Measurements from ENCODE around the gene PDCL3.

The PDCL3 gene

DNA sequence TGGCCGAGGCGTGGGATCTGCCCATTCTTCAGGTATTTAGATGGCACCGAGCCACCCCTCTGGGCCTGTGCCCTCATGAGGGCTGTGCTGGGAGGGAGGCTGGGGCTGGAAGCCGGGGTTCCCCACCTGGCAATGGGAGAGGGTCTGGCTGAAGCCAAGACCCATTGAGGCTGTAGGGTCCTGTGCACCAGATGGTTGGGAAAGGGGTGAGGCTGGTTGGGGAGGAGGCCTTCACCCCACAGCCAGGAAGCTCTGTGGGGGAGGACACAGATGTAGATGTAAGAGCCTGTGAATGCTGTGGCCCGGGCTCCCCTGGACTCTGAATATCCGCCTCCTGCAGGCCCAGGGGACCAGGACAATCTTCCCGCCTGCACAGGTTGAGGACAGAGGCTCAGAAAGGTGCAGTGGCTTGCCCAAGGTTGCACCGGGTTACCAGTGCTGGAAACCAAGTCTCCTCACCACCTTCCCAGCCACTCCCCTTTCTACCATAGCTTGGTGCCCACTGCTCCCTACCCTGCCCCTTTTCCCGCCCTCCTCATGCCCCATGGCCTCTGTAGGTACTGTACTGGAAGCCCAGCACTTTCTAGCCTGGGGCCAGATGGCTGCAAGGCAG, 49.7 kb downstream of the PDCL3 start:
- Mint-ChIP-seq H3K4me3 (no peak overlapping the region), H3K9me3 (no peaks in the 10 kb centered on the region), H3K27me3 (no peaks in the 10 kb centered on the region), H3K36me3 (ENCODE audit: low read depth) (no peaks in the 10 kb centered on the region), H3K4me1 (ENCODE audit: low read depth) (peaks cover 8% of the 10 kb centered on the region), H3K27ac (no peak overlapping the region)
- DNase-seq, result no peak

DNA sequence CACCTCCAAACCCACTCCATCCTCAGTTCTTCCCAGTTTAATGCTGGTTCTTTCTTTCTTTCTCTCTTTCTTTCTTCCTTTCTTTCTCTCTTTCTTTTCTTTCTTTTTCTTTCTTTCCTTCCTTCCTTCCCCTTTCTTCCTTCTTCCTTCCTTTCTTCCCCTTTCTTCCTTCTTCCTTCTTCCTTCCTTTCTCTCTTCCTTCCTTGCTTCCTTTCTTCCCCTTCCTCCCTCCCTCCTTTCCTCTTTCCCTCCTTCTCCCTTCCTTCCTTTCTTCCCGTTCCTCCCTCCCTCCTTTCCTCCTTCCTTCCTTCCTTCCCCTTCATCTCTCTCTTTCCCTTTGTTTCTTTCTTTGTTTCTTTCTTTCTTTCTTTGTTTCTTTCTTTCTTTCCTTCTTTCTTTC, 50.9 kb downstream of the PDCL3 start:
- Mint-ChIP-seq H3K36me3 (ENCODE audit: low read depth) (no peaks in the 10 kb centered on the region), H3K4me3 (no peak overlapping the region), H3K27ac (no peak overlapping the region), H3K9me3 (no peaks in the 10 kb centered on the region), H3K4me1 (ENCODE audit: low read depth) (peaks cover 8% of the 10 kb centered on the region), H3K27me3 (no peaks in the 10 kb centered on the region)
- DNase-seq, result no peak

DNA sequence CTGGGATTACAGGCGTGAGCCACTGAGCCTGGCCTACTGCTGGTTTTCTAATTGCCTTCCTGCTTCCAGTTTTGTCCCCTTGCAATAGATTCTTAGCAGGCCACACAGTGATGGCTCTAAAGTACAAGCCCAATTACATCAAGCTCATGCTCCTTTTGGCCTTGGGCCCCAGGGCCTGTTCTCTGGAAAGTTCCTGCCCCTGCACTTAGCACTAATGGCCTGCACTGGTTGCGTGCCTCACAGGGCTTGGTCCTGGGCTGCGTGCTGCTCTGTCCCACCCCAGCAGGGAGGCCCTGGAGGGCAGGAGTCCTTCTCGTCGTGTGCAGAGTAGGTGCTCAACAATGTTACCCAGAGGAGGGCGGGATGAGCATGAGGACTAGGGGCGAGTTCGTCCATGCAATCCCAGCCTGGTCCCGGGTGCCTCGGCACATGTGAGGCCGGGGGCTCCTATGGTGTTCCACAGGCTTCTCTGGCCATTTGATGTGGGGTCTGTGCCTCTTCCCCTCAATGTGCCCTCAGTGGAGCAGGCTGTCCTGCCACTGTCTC, 51.7 kb downstream of the PDCL3 start:
- Mint-ChIP-seq H3K4me1 (ENCODE audit: low read depth) (peaks cover 8% of the 10 kb centered on the region), H3K27ac (no peak overlapping the region), H3K4me3 (no peak overlapping the region), H3K27me3 (no peaks in the 10 kb centered on the region), H3K36me3 (ENCODE audit: low read depth) (no peaks in the 10 kb centered on the region), H3K9me3 (no peaks in the 10 kb centered on the region)
- DNase-seq, result no peak

DNA sequence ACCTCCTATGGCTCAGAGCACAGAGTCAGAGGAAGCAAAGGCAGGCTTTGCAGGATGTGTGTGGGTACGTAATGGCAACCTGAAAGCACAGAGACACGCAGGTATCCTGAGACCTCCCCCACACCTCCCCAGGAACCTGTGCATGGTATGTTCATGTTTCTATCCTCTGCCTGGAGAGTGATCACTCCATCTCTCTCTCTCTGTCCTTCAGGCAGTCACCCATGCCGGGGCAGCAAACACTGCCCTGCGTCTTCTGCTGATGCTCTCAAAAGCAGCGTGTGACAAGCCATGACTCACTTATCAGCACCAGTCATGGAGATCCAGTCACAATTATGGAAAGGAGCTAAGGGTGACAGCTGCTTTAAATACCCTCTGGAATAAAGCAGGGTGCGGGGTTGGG, 52.7 kb downstream of the PDCL3 start:
- H3K27me3 Mint-ChIP-seq, result no peaks in the 10 kb centered on the region
- H3K9me3 Mint-ChIP-seq, result no peaks in the 10 kb centered on the region
- no peak for DNase-seq
- H3K4me1 Mint-ChIP-seq (ENCODE audit: low read depth), result peaks cover 8% of the 10 kb centered on the region
- H3K27ac Mint-ChIP-seq, result no peak overlapping the region
- H3K4me3 Mint-ChIP-seq, result no peak overlapping the region
- no peaks in the 10 kb centered on the region for H3K36me3 Mint-ChIP-seq (ENCODE audit: low read depth)

DNA sequence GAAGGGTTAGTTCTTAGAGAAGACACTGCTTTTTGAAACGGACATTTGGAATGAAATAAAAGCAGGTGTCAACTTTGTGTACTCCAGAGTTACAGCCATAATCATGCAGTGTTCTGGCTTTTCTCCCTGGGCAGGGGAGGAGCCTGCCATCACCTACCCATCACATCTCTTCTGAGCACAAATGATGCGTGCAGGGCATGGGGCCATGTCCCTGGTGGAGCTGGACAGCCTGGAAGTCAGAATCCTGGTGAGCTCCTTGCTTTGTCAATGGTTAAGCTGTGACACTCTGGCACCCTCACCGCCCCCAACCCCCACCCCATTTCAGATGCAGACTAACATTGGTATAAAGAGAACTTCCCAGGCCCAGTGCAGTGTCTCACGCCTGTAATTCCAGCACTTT, 53.1 kb downstream of the PDCL3 start:
- H3K36me3 Mint-ChIP-seq (ENCODE audit: low read depth), result no peaks in the 10 kb centered on the region
- peaks cover 8% of the 10 kb centered on the region for H3K4me1 Mint-ChIP-seq (ENCODE audit: low read depth)
- DNase-seq, result no peak

DNA sequence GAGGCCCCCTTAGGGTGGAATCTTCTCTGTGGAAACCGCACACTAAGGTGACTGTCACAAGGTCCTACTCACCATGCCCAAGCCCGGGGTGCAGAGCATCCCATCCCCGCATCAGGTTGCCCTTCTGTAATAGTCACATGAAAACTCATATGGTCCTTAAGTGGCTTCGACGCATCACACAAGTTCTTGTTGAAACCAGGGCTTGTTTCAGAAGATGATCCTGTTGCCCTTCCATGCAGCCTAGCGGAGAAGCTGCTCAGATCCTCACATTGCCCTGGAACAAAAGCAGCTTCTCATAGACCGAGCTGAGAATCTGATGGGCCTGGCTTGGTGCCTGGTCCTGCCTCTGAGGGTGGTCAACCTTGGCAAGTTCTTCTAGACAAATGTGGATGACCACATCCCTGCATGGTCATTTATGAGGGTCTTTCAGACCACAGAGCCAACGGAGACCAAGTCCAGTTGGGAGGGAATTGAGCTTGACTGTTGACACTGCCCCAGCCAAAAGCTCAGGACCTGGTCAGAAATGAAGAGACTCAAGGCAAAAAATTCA, 54.1 kb downstream of the PDCL3 start:
- no peak overlapping the region for H3K27ac Mint-ChIP-seq
- H3K27me3 Mint-ChIP-seq, result no peaks in the 10 kb centered on the region
- peaks cover 8% of the 10 kb centered on the region for H3K4me1 Mint-ChIP-seq (ENCODE audit: low read depth)
- H3K4me3 Mint-ChIP-seq, result no peak overlapping the region
- H3K36me3 Mint-ChIP-seq (ENCODE audit: low read depth), result no peaks in the 10 kb centered on the region
- no peaks in the 10 kb centered on the region for H3K9me3 Mint-ChIP-seq
- DNase-seq, result no peak

More for the DNA sequence above, 53.1 kb downstream of the PDCL3 start:
- Mint-ChIP-seq H3K9me3 (no peaks in the 10 kb centered on the region), H3K27me3 (no peaks in the 10 kb centered on the region), H3K4me3 (no peak overlapping the region), H3K27ac (no peak overlapping the region)

DNA sequence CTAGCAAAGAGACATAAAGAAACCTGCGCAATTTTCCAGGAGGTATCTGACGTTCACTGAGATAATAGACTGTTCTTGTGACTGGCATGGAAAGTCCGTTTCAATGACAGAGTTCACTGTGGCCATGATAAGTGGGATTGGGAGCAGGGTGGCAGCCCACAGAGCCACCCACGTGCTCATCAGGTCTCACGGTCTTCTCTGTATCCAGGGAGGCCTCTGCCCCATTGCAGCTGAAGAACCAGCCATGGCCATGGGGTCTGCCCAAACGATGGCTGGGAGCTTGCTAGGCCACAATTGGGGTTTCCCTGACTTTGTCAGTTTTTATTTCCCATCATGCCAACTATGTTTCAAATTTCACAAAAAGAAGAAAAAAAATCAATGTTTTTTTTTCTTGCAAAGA, 57.2 kb downstream of the PDCL3 start:
- H3K36me3 Mint-ChIP-seq (ENCODE audit: low read depth), result no peaks in the 10 kb centered on the region
- no peak overlapping the region for H3K4me3 Mint-ChIP-seq
- H3K9me3 Mint-ChIP-seq, result no peaks in the 10 kb centered on the region
- DNase-seq, result no peak
- no peaks in the 10 kb centered on the region for H3K27me3 Mint-ChIP-seq
- H3K4me1 Mint-ChIP-seq (ENCODE audit: low read depth), result peaks cover 8% of the 10 kb centered on the region
- no peak overlapping the region for H3K27ac Mint-ChIP-seq

DNA sequence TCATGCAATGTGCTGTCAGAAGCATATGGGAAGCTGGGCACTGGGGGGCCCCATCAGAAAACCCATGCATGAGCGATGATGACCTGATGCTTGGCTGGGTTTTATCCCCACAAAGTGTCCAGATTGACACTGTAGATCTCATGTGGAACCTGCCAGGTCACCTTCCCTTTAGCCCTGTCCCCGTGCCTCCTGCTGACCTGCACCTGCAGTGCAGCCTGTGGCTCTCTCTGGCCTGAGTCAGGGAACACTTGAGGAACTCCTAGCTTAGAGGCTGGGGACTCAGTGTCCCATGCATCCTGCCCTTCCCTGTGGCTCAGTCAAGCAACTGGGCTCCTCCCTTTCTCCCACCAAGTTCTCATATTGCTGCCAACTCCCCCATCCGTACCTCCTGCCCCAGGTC, 57.7 kb downstream of the PDCL3 start:
- H3K9me3 Mint-ChIP-seq, result no peaks in the 10 kb centered on the region
- no peak for DNase-seq
- no peaks in the 10 kb centered on the region for H3K36me3 Mint-ChIP-seq (ENCODE audit: low read depth)
- H3K27me3 Mint-ChIP-seq, result no peaks in the 10 kb centered on the region
- H3K4me3 Mint-ChIP-seq, result no peak overlapping the region
- peaks cover 8% of the 10 kb centered on the region for H3K4me1 Mint-ChIP-seq (ENCODE audit: low read depth)
- H3K27ac Mint-ChIP-seq, result no peak overlapping the region

DNA sequence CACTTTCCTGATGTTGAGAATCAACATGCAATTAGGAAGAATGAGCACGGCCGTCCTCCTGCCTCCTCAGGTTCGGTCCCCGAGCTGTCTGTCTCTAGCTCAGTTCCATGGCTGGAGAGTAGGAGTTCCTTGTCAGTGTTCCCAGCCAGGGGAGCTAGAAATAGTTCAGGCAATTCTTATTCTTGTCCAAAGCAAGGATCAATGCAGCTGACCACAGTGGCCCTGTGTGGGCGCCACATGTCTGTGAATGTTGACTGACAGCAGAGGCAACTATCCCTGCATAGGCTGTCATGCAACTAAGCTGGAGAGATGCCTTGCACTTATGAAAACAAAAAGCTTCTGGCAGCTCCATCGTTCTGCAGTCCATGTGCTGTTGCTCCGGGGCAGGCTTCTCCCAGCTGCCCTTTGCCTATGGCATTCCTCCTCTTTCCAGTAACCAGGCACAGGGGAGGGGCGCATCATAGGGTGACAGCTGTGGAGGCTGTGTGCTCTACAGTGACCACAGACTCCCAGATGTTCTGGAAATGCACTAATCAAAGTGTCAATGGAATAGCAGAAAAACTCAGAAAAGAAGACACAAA, 58.7 kb downstream of the PDCL3 start:
- Mint-ChIP-seq H3K27ac (no peak overlapping the region), H3K4me3 (no peak overlapping the region), H3K9me3 (no peaks in the 10 kb centered on the region), H3K4me1 (ENCODE audit: low read depth) (peaks cover 8% of the 10 kb centered on the region), H3K27me3 (no peaks in the 10 kb centered on the region), H3K36me3 (ENCODE audit: low read depth) (no peaks in the 10 kb centered on the region)
- DNase-seq, result no peak

DNA sequence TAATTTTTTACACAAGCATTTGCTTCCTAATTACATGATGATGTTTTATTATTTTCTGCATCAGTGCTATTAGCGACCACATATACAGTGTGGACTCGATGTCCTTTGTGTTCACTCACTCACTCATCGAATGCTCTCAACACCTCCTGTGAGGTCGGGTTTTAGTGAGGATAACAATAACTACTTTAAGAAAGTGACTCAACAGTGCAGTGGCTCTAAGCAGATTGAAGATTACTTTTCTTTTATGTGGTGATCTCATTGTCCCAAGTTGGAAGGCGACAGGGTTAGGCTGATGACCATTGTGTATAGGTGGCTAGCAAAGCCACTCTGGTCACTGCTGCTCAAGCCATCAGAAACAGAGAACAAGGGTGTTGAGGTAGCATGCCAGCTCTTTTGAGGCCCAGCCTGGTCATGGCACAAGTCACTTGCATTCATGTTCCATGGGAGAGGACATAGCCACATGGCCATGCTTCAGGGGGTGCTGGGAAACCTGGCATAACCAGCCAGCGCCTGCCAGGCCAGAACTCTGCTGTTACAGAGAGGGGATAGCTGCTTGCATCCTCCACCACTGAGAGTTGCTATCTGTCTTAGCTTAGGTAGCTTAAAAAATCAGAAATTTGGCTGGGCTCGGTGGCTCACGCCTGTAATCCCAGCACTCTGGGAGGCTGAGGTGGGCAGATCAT, 60.4 kb downstream of the PDCL3 start:
- Mint-ChIP-seq H3K36me3 (ENCODE audit: low read depth) (no peaks in the 10 kb centered on the region), H3K27me3 (no peaks in the 10 kb centered on the region), H3K4me3 (no peak overlapping the region), H3K9me3 (no peaks in the 10 kb centered on the region), H3K27ac (no peak overlapping the region), H3K4me1 (ENCODE audit: low read depth) (peaks cover 8% of the 10 kb centered on the region)
- DNase-seq, result no peak

DNA sequence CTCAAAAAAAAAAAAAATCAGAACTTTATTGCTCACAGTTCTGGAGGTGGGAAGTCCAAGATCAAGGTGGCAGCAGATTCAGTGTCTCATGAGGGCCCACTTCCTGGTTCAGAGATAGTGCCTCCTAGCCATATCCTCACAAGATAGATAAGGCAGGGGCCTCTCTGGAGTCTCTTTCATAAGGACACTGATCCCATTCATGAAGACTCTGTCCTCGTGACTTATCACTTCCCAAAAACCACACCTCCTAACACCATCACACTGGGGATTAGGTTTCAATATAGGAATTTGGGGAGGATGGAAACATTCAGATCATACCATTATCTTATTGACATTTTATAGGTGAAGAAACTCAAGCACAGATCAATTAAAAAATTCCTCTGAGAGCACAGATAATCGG, 61.1 kb downstream of the PDCL3 start:
- Mint-ChIP-seq H3K27ac (no peak overlapping the region), H3K9me3 (no peaks in the 10 kb centered on the region), H3K4me1 (ENCODE audit: low read depth) (peaks cover 8% of the 10 kb centered on the region), H3K27me3 (no peaks in the 10 kb centered on the region), H3K36me3 (ENCODE audit: low read depth) (no peaks in the 10 kb centered on the region), H3K4me3 (no peak overlapping the region)
- no peak for DNase-seq

DNA sequence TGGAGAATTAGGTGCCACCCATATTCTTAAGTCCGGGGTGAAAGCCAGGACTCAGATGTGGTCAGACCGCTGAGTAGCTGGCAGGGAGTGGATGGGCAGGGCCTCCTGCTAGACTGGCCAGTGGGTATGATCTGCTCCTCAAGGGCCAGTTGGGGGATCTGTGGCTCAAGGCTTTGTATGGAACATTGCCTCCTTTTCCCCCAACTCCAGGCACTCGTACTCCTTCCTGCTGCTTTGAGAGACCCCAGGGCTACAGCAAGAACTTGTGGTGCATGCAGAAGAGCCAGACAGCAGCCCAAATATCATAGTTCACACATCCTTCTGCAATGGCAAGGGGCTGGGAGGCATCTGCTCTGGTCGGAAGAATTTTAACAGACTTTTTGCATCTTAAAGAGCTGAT, 61.7 kb downstream of the PDCL3 start:
- no peaks in the 10 kb centered on the region for H3K9me3 Mint-ChIP-seq
- H3K36me3 Mint-ChIP-seq (ENCODE audit: low read depth), result no peaks in the 10 kb centered on the region
- DNase-seq, result no peak
- no peak overlapping the region for H3K27ac Mint-ChIP-seq
- H3K4me3 Mint-ChIP-seq, result no peak overlapping the region
- no peaks in the 10 kb centered on the region for H3K27me3 Mint-ChIP-seq
- H3K4me1 Mint-ChIP-seq (ENCODE audit: low read depth), result peaks cover 8% of the 10 kb centered on the region

DNA sequence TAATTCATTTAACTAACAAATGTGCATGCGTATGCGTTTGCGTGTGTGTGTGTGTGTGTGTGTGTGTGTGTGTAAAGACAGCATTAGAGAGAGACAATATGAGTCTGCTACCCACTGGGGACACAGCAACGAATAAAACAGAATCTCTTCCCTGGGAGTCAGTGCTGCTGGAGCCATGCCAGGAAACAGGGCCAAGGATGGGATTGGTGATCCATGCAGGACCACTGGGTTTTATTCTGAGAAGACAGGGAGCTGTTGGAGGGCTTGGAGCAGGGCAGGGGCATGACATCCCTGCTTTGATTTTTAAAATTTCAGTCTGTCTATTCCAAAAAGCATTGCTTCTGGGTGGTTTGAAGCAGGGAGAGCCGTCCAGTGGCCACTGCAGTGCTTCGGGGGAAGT, 62.9 kb downstream of the PDCL3 start:
- DNase-seq, result no peak
- peaks cover 20% of the 10 kb centered on the region for H3K4me1 Mint-ChIP-seq (ENCODE audit: low read depth)
- H3K9me3 Mint-ChIP-seq, result no peaks in the 10 kb centered on the region
- no peak overlapping the region for H3K27ac Mint-ChIP-seq
- no peaks in the 10 kb centered on the region for H3K36me3 Mint-ChIP-seq (ENCODE audit: low read depth)
- H3K27me3 Mint-ChIP-seq, result no peaks in the 10 kb centered on the region
- no peak overlapping the region for H3K4me3 Mint-ChIP-seq
